Activated effector memory CD4-positive, alpha-beta T cell treated with Interleukin-2 at 50 U/mL for 16 hours (primary cell): ENCODE results near the gene SPTBN1.

ENCODE experiments used
- DNase-seq: peaks from one replicate; pipeline ENCODE4 v3.0.0-alpha.2; 2020

SPTBN1 gene

GRCh38 chr2:54558188-54559005 lies 102.3 kb downstream of the SPTBN1 start:
- DNase-seq: peak; percentile 55

DNA sequence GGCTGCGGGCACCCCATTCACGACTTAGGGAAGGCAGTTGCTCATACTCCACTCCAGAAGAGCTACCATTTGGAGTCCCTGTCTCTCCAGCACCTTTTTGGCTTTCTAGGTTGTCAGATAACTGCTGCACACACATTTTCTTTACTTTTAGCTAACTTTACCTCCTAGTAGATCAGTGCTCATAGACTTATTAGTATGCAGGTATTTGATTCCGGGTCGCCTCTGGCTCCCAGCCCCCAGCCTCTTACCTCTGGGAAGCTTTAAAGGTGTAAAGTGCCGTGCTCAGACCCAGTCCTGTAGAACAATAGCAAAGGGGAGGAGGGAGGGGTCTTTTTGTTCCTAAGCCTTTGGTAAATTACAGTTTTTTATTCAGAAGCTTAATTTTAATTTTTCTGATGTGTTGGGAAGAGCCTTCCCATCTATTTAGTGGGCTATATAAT lies 102.9 kb downstream of the SPTBN1 start:
- no peak for DNase-seq

GRCh38 chr2:54559593-54560145 lies 103.5 kb downstream of the SPTBN1 start:
- no peak for DNase-seq

GRCh38 chr2:54560146-54560881 lies 104.2 kb downstream of the SPTBN1 start:
- no peak for DNase-seq

GRCh38 chr2:54561010-54561409 lies 104.9 kb downstream of the SPTBN1 start:
- DNase-seq: no peak

DNA sequence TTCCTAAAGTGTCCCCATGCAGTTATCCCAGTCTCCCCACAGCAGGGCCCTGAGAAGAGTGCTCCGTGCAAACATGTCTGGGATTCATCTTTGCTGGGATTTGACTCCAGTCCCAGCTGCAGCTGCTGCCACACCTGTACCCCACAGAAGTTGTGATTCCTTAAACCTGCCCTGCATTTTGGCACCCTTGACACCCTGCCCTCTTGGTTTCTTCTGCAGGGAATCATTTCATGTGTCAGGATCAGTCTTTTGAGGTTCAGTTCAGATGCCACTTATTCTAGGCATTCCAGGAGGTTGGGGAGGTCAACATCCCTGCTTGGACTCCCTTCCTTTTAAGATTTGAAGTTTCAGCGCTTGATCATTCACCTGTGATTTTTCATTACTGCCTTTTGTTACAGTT lies 108.3 kb downstream of the SPTBN1 start:
- no peak for DNase-seq

DNA sequence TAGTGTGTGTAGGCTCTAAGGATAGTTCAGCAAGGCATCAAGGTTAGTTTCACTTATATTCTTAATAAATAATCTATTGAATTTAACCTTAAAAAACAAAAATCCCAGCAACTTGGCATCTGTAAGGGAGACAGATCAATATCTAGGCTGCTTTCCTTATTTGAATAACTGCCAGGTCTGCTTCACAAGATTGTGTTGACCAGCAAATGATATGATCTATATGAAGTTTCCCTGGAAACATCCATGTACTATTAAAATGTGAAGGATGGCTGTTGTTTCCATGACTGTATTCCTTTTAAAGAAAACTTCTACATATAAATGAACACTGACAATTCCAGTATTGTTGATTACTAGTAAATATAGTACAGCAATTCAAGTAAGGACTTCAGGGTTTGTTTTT lies 109.4 kb downstream of the SPTBN1 start:
- DNase-seq: no peak

DNA sequence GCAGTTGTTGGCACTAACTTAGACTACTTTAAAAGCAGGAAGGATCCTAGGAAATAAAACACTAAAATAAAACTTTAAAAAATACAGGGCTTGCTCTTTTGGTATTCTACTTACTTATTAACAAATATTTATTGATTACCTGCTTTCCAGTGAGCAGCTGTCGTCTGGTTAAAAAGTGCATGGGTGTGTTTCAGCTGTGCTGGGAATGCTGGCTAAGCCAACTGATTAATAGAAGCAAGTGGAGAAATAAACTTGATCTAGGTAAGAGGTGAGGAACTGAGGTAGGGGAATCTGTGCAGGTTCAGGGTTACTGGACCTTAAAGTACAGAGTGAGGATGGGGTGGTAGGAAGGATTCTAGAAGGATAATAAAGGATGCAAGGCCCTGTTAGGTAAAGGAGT lies 110.8 kb downstream of the SPTBN1 start:
- no peak for DNase-seq

- DNase-seq: no peak
Measured at GRCh38 chr2:54568876-54569321, 112.8 kb downstream of the SPTBN1 start.

GRCh38 chr2:54569745-54570301 lies 113.7 kb downstream of the SPTBN1 start:
- no peak for DNase-seq

DNA sequence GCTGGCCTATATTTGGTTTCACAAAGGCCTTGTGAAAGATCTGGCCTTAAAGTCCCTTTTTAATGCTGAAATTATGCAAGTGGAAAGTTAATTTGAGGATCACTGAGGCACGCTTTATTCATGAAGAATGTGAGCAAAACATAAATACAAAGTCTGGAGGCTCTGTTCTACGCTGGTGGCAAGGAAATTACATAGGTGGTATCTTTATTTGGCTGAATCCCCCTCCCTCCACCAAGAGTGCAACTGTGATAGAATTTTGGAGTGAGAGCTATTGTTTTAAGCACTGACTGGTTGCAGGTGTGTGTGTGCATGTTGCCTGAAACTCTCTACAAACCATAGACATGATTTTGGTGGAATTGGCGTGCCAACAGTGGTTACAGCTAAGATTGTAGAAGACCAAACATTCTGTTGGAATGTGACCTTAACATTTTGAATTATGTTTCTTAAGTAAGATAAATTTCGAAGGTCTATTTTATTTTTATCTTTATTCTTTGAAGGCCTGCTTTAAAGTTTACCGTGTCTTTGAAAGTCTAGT lies 114.3 kb downstream of the SPTBN1 start:
- no peak for DNase-seq

- peak; percentile 57 for DNase-seq
Measured at GRCh38 chr2:54570925-54571694, 115.0 kb downstream of the SPTBN1 start.

- DNase-seq: no peak
Measured at GRCh38 chr2:54572262-54572635, 116.1 kb downstream of the SPTBN1 start.

- DNase-seq: no peak
Measured at GRCh38 chr2:54572636-54573536, 116.8 kb downstream of the SPTBN1 start.

DNA sequence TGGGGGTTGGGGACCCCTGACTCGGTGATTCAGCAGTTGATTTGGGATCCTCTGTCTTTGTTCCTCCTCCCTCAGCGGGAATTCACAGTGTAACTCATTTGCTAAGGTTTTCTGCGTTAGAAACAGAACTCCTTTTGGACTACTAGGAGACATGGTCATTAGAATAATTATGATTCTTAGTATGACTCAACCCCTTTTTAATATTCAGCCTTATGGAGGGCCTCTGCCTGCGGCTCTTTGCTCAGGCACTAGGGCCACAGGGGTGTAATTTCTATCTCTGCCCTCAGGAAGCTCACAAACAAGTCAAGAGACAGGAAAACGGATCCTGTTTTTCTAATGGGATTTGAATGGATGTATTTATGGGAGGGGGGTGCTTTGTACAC lies 117.4 kb downstream of the SPTBN1 start:
- no peak for DNase-seq

DNA sequence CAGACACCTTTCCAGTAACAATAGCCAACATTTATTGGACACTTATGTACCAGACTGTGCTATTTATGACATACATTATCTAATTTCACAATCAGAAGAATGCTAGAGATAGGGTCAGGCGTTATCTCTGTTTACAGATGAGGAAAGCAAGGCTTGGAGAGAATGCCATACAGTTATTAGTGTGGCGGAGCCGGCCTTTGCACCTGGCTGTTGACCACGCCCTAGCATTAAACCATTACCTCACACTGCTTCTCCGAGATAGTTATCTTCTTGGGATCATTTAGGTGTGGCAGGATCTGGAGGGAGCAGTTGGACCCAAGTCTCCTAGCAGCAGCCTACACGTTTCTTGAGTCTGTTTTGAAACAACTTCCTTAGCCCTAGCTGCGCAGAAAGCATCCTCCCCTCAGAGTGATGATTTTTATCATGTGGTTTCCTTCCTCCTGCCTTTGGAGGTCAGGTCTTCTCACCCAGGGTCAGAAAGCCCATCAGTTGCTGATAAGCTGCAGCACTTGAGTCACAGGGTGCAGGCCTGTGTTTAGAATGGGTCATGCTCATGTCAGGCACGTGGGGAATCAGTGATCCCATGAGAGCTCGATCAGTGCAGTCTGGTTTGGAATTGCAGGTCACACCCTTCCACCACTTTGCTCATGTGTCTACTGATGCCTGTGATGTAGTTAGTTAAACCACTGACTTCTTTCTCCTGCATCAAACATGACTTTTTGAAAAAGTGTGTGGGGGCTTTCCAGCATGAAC lies 118.2 kb downstream of the SPTBN1 start:
- DNase-seq: peak; percentile 59

DNA sequence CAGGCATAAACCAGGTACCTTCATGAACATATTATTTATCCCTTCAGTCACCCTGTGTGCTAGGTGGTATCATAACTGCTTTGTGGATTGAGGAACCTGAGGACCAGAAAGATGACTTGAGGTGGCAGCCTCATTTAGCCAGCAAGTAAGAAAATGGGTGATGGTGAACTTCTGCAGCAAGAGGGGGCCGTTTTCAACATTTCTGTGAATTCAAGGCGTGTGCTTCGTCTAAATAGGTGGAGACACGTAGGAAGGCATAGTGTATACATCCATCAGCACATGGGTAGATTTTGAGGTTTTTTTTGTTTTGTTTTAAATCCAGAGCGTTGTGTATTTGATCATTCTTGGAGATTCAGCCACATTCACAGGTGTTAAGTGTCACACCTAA lies 118.7 kb downstream of the SPTBN1 start:
- no peak for DNase-seq

DNA sequence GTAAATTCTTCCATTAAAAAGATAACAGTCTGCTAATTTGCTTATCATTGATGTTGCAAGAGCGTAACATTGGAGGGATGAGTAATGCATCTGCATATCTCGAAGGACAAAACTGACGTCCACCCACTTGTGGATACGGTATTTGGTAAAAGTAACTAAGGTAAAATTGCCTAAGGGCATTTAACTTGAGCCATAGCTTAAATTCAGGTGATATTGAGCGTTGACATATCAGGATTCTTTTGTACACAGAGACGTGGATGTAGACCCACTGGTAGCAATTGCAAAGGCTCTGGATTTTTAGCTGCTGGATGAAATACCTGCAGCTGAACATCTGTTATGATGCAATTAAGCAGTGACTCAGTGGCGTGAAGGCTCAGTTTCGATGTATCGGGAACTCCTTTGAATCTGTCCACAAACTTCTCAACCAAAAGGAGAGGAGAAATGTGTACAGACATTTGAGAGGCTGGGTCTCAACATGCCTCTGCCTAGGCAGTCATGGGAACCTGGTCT lies 119.3 kb downstream of the SPTBN1 start:
- no peak for DNase-seq

- DNase-seq: no peak
Measured at GRCh38 chr2:54577035-54577434, 120.9 kb downstream of the SPTBN1 start.

GRCh38 chr2:54577944-54578647 lies 122.0 kb downstream of the SPTBN1 start:
- DNase-seq: no peak
